ENCODE measurements around the gene SLC15A5.

DNA sequence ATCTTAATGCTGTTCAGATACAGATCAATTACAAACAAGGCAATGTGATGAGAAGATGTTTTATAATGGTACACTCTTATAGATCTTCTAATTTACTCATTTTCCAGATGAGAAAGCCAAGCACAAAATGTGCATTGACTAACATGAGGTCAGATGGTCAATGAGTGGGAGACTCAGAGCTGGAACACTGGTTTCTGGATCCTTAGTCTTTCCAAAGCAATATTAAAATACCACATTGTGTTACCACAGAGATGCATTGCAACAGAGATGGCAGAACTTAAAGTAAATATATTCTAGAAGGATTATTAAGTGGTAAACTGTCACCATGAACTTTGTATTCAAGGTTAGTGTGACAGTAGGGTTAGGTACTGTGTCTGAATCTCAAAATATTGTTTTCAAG lies 113.6 kb downstream of the SLC15A5 start:
- TF ChIP-seq, protein P1, sequence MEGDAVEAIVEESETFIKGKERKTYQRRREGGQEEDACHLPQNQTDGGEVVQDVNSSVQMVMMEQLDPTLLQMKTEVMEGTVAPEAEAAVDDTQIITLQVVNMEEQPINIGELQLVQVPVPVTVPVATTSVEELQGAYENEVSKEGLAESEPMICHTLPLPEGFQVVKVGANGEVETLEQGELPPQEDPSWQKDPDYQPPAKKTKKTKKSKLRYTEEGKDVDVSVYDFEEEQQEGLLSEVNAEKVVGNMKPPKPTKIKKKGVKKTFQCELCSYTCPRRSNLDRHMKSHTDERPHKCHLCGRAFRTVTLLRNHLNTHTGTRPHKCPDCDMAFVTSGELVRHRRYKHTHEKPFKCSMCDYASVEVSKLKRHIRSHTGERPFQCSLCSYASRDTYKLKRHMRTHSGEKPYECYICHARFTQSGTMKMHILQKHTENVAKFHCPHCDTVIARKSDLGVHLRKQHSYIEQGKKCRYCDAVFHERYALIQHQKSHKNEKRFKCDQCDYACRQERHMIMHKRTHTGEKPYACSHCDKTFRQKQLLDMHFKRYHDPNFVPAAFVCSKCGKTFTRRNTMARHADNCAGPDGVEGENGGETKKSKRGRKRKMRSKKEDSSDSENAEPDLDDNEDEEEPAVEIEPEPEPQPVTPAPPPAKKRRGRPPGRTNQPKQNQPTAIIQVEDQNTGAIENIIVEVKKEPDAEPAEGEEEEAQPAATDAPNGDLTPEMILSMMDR (IDR thresholded peaks at IDR 0.05) = no peak
- TF ChIP-seq POLR2A (IDR thresholded peaks at IDR 0.05) = no peak
